Suppressor macrophage treated with lipopolysaccharide for 4 hours (primary cell): ENCODE data around the gene SLC22A7.

Source experiments
- DNase-seq: peaks from one replicate; pipeline ENCODE4 v3.0.0-alpha.2; 2020

SLC22A7 gene

GRCh38 chr6:43297644-43298564 lies at the start of gene SLC22A7:
Gene SLC22A7 (plus strand): TSS chr6:43298260. CDS start chr6:43298359, 99 bp downstream.
- no peak for DNase-seq

- DNase-seq: no peak
Observed at GRCh38 chr6:43248791-43249190, 49.3 kb upstream of the SLC22A7 start.

DNA sequence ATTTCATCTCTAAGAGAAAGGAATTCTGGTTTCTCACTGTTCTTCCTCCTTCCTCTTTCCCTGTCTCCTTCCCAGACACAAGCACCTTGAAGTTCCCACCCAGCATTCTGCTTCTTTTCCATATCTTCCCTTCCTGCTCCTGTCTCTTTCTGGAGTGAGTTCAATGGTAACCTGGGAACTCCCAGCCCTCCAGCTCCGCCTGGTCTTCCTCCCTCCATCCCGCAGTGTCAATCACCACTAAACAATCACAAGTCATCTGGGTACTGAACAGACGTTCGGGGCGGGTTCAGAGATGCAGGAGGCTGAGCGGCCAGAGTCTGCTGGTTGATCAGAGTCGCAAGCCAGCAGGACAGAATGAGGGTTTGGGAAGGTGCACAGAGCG lies 47.1 kb upstream of the SLC22A7 start:
- no peak for DNase-seq

- no peak for DNase-seq
Observed at GRCh38 chr6:43253401-43253800, 44.7 kb upstream of the SLC22A7 start.

- peak; percentile 80 for DNase-seq
Observed at GRCh38 chr6:43254138-43254817, 43.8 kb upstream of the SLC22A7 start.

GRCh38 chr6:43254846-43255245 lies 43.2 kb upstream of the SLC22A7 start:
- no peak for DNase-seq

- no peak for DNase-seq
Observed at GRCh38 chr6:43255408-43256054, 42.5 kb upstream of the SLC22A7 start.

- no peak for DNase-seq
Observed at GRCh38 chr6:43256670-43257366, 41.2 kb upstream of the SLC22A7 start.

DNA sequence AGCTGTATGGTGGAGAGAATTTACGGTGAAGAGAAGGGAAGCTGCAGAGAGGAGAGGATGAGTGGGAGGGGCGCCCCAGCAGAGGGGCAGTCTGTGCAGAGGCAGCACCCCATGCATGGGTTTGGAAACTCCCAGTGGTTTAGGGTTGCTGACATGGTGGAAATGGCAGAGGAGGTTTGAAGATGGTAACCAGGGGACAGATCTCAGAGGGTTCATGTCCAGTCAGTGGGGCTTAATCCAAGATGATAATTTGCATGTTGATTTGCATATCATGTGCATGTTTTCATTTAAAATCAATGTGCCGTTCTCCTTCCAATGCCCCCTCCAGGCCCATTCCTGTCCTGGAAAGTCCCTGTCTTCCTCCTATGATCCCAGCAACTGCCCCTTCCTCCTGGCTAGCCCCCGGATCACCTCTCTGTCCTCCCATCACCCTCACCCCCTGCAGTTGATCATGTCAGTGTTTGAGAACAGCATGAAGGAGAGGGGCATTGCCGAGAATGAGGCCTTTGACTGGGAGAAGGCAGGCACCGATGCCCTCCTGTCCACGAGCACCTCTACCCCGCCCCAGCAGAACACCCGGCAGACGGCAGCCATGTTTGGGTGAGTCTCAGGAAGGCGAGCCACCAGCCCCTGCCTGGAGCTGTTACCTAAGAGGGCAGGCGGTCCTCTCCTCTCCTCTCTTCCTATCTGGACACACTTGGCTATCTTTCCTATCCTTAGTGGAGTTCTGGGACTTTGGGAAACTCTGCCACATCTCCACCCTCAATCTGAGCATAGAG lies 40.5 kb upstream of the SLC22A7 start:
- DNase-seq: peak; percentile 24

GRCh38 chr6:43258180-43258579 lies 39.9 kb upstream of the SLC22A7 start:
- DNase-seq: no peak

DNA sequence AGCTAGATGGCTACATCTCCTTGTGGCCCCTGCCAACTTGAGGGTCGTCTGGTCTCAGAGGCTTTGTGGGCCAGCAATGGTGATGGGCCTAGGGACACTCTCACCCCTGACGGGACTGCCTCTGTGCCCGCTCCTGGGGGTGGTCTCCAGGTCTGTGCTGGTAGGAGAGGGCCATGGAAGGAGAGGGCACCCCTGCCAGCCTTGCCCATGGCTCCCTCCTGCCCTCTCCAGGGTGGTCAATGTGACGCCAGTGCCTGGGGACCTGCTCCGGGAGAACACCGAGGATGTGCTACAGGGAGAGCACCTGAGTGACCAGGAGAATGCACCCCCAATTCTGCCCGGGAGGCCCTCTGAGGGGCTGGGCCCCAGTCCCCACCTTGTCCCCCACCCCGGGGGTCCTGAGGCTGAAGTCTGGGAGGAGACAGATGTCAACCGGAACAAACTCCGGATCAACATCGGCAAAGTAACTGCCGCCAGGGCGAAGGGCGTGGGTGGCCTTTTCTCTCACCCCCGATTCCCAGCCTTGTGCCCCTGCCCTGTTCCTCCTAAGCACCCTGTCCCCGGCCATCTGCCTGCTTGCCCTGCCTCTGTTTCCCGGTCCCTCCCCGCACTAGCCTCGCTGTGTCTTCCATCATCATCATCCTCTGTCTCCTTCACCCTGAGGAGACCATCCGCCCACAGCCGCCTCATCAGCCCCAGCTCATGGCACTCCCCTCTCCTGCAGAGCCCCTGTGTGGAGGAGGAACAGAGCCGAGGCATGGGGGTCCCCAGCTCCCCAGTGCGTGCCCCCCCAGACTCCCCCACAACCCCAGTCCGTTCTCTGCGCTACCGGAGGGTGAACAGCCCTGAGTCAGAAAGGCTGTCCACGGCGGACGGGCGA lies 39.0 kb upstream of the SLC22A7 start:
- DNase-seq: no peak

DNA sequence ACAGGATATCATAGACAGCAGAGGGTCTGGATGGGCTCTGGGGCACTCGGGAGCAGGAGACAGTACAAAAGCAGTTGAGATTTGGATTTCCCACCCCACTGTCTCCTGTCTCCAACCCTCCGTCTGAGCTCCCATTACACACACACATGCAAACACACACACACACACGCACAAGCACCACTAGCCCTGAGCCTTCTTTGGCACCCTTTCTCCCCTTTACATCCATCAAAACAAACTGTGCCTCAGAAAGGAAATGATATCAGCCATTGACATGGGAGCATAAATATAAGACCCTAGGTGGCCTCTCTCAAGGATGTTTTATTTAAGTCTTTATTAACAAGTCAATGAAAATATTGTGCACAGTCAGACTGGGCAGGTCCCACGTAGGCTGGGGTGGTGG lies 37.3 kb upstream of the SLC22A7 start:
- DNase-seq: no peak

- no peak for DNase-seq
Observed at GRCh38 chr6:43261198-43261597, 36.9 kb upstream of the SLC22A7 start.

DNA sequence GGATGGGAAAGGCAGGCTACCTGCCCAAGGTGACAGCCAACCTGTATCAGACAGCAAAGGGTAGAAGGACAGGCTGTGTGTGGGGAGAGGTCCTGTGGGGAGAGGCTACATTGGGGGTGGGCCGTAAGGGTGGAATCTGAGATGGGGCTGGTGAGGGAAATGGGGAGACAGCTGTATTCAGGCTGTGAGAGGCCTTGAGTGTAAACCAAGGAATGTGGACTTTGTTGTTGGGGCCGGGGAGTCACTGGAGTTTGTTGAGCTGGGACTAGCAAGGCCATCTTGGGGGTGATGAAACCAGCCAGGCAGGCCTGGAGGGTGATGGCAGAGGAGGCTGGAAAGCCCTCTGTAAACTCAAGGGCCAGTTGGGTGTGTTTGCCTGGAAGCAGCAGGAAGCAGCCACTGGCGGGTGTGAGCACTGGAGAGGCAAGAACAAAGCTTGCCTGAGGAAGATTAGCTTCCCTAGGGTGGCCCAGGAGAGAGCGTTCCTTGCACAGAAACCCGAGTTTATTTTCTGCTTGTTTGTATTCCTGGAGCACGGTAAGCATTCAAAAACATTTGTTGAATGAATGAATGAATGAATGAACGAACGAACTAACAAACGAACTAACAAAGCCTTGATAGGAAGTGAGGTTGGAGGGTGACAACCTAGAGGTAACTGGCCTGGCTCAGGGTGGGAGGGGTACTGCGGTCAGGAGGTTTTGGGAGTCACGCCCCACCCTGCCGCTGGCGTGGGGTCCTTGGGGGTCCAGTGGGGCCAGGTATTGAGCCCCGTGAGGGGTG lies 35.9 kb upstream of the SLC22A7 start:
- no peak for DNase-seq

GRCh38 chr6:43262780-43263313 lies 35.2 kb upstream of the SLC22A7 start:
- DNase-seq: no peak

DNA sequence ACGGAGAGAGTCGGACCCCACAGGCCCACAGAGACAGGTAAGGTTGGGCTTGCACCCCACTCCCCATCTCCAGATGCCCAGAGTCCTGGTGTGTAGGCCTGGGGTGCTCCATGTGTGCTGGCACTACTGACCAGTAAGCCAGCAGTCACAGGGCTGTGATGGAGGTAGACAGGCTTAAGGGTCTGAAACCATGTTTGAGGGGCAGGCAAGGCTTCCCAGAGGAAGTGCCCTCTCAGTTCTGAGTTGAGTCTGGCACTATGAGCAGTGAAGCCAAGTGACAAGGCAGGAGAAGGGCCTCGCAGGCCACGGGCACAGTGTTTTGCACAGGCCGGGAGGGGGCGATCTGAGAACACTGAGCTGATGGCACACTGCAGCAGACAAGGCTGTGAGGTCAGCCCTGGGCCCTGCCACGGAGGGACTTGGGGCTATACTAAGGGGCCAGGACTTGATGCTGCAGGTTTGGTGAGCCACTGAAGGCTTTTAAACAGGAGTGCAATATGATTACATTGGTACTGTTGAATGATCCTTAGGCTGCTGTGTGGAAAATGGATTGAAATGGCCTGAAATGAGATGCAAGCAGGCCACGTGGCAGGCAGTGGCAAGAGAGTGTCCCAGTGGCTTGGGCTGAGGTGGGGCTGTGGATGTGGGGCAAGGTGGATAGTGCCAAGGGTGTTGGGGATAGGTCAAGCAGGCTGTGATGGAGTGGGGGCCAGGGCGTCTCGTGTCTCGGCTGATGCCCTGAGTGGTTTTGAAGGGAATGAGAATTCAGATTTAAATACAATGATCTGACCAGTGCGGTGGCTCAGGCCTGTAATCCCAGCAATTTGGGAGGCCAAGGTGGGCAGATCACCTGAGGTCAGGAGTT lies 34.5 kb upstream of the SLC22A7 start:
- peak; percentile 88 for DNase-seq

GRCh38 chr6:43264599-43265145 lies 33.4 kb upstream of the SLC22A7 start:
- peak; percentile 23 for DNase-seq

DNA sequence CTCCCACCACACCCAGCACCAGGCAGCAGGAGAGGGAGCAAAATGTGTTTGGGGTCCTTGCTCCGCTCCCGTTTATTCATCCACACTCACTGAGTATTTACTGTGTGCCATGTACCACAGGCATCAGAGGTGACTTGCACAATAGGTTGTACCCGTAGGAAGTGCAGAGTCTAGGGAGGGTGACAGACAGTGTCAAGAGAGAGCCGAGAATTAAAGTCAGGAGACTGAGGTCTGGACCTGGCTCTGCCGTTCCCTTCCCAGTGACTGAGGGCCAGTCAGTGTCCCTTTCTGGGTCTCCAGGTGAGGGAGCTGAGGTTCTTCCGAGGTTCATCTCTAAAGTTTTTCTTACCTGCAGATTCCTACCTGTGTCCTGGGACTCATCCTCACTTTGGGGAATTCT lies 32.5 kb upstream of the SLC22A7 start:
- no peak for DNase-seq
